ENCODE measurements around the gene STMP1. TPM values are rescaled to one million over a fixed set of nuclear protein-coding genes. Genes with fewer than 3 reads are reported as not detected.

Gene STMP1
- total RNA-seq, 1 experiment from 2014 or later = 33.6 TPM

- POLR2A ChIA-PET = interaction anchor here (0.7 kb wide), 1 partner anchor 14 kb away, joined by 4 read pairs; no protein-coding TSS in a partner anchor
- intact Hi-C loops (cut with micrococcal nuclease) = no loop called here
- H3K9me3 Mint-ChIP-seq (ENCODE audit: unreplicated experiment) = no peaks in the 10 kb centered on the region
- no TSS peak for BruUV-seq (replicated peaks)
- TF ChIP-seq CTCF (IDR thresholded peaks at IDR 0.05; ENCODE audit: unreplicated experiment) = no peak
- H3K27ac Mint-ChIP-seq (ENCODE audit: low read depth, unreplicated experiment) = no peak overlapping the region
- H3K4me1 Mint-ChIP-seq (ENCODE audit: insufficient read depth, unreplicated experiment) = no peaks in the 10 kb centered on the region
- no peak for DNase-seq (ENCODE audit: unreplicated experiment)
- CTCF ChIA-PET = interaction anchor here (0.6 to 7.4 kb wide), 6 partner anchors 9 to 374 kb away, joined by 3 to 134 read pairs (median 40); no protein-coding TSS in a partner anchor
- no peaks in the 10 kb centered on the region for H3K27me3 Mint-ChIP-seq (ENCODE audit: insufficient read depth, unreplicated experiment)
- H3K4me3 Mint-ChIP-seq (ENCODE audit: unreplicated experiment) = no peak overlapping the region
- H3K36me3 Mint-ChIP-seq (ENCODE audit: insufficient read depth, unreplicated experiment) = peaks cover 57% of the 10 kb centered on the region
Measured at GRCh38 chr7:135648235-135648634, 14.1 kb upstream of the STMP1 start.

DNA sequence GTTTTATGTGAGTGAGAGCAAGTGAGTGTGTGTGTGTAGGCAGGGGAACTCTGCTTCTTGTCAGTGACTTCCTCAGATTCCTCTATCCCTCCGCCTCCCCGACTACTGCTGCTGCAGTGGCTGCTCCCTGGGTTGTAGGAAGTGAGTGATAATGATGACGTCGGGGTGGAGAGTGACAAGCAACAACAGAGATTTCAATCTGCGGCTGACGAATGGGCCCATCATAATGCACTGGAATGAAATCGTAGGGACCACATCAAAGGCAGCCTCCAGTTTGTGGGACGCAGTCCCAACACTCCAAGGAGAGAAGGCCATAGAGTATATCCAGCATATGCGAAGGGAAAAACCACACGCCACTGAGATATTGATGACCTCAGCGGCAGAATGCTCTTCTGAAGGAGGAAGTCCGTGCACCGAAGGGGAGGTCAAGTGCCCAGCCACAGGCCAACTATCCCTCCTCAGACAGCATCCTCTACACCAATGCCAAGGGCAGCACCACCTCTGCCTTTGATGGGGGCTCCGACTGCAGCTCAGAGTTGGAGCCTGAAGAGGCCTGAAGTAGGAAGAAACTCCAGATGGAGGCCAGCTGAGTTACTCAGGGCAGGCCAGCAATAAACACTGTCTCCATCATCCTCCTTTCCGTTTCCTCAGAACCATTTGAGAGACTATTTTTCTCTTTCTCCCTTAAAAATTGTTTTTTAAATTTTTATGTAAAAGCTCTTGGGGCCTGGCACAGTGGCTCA, 11.3 kb upstream of the STMP1 start:
- no peak overlapping the region for H3K27ac Mint-ChIP-seq (ENCODE audit: low read depth, unreplicated experiment)
- H3K36me3 Mint-ChIP-seq (ENCODE audit: insufficient read depth, unreplicated experiment) = peaks cover 35% of the 10 kb centered on the region
- TF ChIP-seq CTCF (IDR thresholded peaks at IDR 0.05; ENCODE audit: unreplicated experiment) = no peak
- intact Hi-C loops (cut with micrococcal nuclease) = no loop called here
- CTCF ChIA-PET = interaction anchor here (0.6 to 1.3 kb wide), 6 partner anchors 10 to 376 kb away, joined by 3 to 6 read pairs (median 4); no protein-coding TSS in a partner anchor
- no peaks in the 10 kb centered on the region for H3K4me1 Mint-ChIP-seq (ENCODE audit: insufficient read depth, unreplicated experiment)
- no peak for DNase-seq (ENCODE audit: unreplicated experiment)
- POLR2A ChIA-PET = interaction anchor here (0.6 kb wide), 1 partner anchor 338 kb away, joined by 3 read pairs; no protein-coding TSS in a partner anchor
- no TSS peak for BruUV-seq (replicated peaks)
- H3K4me3 Mint-ChIP-seq (ENCODE audit: unreplicated experiment) = no peak overlapping the region
- H3K9me3 Mint-ChIP-seq (ENCODE audit: unreplicated experiment) = no peaks in the 10 kb centered on the region
- no peaks in the 10 kb centered on the region for H3K27me3 Mint-ChIP-seq (ENCODE audit: insufficient read depth, unreplicated experiment)

DNA sequence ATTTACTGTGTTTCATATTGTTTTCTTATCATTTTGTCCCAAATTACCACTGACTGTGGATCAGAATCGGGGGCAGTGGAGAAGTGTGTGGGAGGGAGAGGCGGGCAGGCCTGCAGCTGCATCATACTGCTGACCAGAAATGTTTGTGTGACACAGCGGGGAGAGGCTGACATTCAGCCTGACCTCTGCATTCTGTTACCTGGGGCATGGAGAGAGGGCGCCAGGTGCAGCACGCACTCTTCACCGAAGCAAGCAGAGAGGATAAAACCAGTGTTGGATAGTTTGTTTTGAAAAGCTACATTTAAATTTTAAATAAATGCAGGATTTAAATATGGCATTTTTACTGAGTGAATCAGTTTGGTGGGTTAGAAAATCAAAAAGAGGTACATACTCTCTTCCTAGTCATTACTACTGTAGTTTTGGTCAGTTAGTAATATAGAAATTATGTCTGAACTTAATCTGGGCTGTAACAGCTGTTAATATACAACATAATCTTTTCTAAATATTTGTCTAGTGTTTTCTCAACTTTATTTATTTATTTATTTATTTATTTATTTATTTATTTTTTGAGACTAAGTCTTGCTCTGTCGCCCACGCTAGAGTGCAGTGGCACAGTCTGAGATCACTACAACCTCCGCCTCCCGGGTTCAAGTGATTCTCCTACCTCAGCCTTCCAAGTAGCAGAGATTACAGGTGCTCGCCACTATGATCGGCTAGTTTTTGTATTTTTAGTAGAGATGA, 8.8 kb upstream of the STMP1 start:
- Mint-ChIP-seq H3K36me3 (ENCODE audit: insufficient read depth, unreplicated experiment) (peaks cover 25% of the 10 kb centered on the region), H3K4me1 (ENCODE audit: insufficient read depth, unreplicated experiment) (no peaks in the 10 kb centered on the region), H3K27ac (ENCODE audit: low read depth, unreplicated experiment) (no peak overlapping the region), H3K9me3 (ENCODE audit: unreplicated experiment) (no peaks in the 10 kb centered on the region), H3K27me3 (ENCODE audit: insufficient read depth, unreplicated experiment) (no peaks in the 10 kb centered on the region), H3K4me3 (ENCODE audit: unreplicated experiment) (no peak overlapping the region)
- CTCF ChIA-PET = interaction anchor here (0.6 to 9.3 kb wide), 3 partner anchors 8 to 380 kb away, joined by 3 to 80 read pairs (median 5); no protein-coding TSS in a partner anchor
- POLR2A ChIA-PET = no interaction called here
- no peak for TF ChIP-seq CTCF (IDR thresholded peaks at IDR 0.05; ENCODE audit: unreplicated experiment)
- intact Hi-C loops (cut with micrococcal nuclease) = no loop called here
- no TSS peak for BruUV-seq (replicated peaks)
- DNase-seq (ENCODE audit: unreplicated experiment) = no peak

DNA sequence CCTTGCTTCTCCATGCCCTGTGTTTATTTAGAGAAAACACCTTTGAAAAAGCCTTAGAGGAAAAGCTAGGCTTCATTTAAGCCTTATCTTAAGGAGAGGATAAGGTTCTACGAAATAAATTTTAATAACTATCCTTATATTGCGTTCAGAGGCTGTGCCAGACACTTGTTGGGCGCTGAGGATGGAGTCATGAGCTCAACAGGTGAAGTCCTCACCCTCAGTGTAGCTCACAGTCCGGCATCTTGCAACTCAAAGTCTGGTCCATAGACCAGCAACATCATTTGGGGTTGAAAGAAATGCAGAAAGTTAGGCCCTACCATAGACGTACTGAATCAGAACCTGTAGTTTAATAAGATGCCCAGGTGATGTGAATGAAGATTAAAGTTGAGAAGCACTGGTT, 3.8 kb upstream of the STMP1 start:
- ChIA-PET CTCF (interaction anchor here (0.5 to 9.3 kb wide), 4 partner anchors 13 to 482 kb away, joined by 3 to 80 read pairs (median 4); no protein-coding TSS in a partner anchor), POLR2A (no interaction called here)
- H3K27ac Mint-ChIP-seq (ENCODE audit: low read depth, unreplicated experiment) = no peak overlapping the region
- no peaks in the 10 kb centered on the region for H3K9me3 Mint-ChIP-seq (ENCODE audit: unreplicated experiment)
- no TSS peak for BruUV-seq (replicated peaks)
- intact Hi-C loops (cut with micrococcal nuclease) = no loop called here
- H3K4me1 Mint-ChIP-seq (ENCODE audit: insufficient read depth, unreplicated experiment) = peaks cover 7% of the 10 kb centered on the region
- H3K27me3 Mint-ChIP-seq (ENCODE audit: insufficient read depth, unreplicated experiment) = no peaks in the 10 kb centered on the region
- no peak for DNase-seq (ENCODE audit: unreplicated experiment)
- no peak for TF ChIP-seq CTCF (IDR thresholded peaks at IDR 0.05; ENCODE audit: unreplicated experiment)
- no peak overlapping the region for H3K4me3 Mint-ChIP-seq (ENCODE audit: unreplicated experiment)
- peaks cover 5% of the 10 kb centered on the region for H3K36me3 Mint-ChIP-seq (ENCODE audit: insufficient read depth, unreplicated experiment)

Measured in MCF 10A (cell line).